T-helper 1 cell treated with Interleukin-12 subunit alpha and Interleukin-12 subunit beta and Interleukin-4 antibody, amounts not matched to agents 30 ng/mL and 1 ng/mL, for 36 hours (primary cell): ENCODE data around the gene CTRB2. TPM values are rescaled to one million over a fixed set of nuclear protein-coding genes. Genes with fewer than 3 reads are reported as not detected.

ENCODE experiments used
- intact Hi-C: fragments of 100-400 bp; cut with micrococcal nuclease; formaldehyde crosslinking; loops from one replicate; pipeline ENCODE4 v1.15.1; 2024
- total RNA-seq: library from RNA; stranded (reverse); gene quantifications from 2 replicates; pipeline ENCODE4 v1.2.3, GENCODE V29; 2022

The CTRB2 gene
- total RNA-seq, 1 donor from 2014 or later = not detected

DNA sequence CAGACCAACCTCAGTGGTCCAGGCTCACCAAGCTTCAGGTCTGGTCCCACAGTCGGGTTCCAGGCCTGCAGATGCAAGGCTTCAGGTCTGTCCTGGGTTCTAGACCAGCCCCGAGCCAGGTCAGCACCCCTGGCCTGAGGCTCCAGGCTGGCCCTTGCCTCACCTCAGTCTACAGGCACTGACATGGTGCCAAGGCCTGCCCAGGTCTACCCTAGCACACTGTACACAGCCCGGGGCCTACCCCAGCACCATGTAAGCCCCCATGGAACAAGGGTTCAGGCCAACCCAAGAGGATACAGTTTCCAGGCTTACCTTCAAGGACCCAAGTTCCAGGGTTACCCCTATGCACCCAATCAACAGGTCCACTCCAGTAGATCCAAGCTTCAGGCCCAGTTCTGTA is 31.9 kb downstream of the CTRB2 start:
- intact Hi-C loops = no loop called here

GRCh38 chr16:75172578-75172977 is 34.4 kb downstream of the CTRB2 start:
- intact Hi-C loops = no loop called here

DNA sequence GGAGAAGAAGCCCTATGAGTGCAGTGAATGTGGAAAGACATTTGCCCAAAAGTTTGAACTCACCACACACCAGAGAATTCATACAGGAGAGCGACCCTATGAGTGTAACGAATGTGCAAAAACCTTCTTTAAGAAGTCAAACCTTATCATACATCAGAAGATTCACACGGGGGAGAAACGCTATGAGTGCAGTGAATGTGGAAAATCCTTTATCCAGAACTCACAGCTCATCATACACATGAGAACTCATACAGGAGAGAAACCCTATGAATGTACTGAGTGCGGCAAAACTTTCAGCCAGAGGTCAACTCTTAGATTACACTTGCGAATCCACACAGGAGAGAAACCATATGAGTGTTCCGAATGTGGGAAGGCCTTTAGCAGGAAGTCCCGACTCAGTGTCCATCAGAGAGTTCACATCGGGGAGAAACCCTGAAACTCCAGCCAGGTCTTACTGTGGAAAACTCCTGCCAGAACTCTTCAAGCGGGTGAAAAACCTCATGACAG is 37.0 kb downstream of the CTRB2 start:
- intact Hi-C loops = no loop called here

DNA sequence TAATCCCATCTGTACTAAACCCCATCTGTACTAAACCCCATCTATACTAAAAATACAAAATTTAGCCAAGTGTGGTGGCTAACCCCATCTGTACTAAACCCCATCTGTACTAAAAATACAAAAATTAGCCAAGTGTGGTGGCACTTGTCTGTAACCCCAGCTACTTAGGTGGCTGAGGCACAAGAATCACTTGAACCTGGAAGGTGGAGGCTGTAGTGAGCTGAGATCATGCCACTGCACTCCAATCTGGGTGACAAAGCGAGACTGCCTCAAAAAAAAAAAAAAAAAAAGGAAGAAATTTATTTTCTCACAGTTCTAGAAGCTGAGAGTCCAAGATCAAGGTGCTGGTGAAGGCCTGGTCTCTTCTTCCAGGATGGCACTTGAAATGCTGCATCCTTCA is 46.6 kb downstream of the CTRB2 start:
- intact Hi-C loops = no loop called here

Other genes starting within 250 kb of the CTRB2 start
- 86.1 and 87.0 TPM in 2 replicates for gene WDR59, start 222.0 kb downstream of the CTRB2 start, total RNA-seq
- 48.0 and 49.0 TPM in 2 replicates for gene ZNRF1, start 208.1 kb downstream of the CTRB2 start, total RNA-seq
- 0.27 and 0.78 TPM in 2 replicates for gene LDHD, start 90.4 kb downstream of the CTRB2 start, total RNA-seq
- 11.8 and 13.2 TPM in 2 replicates for gene ZFP1, start 58.6 kb downstream of the CTRB2 start, total RNA-seq
- not detected in 2 replicates for gene CTRB1, start 11.8 kb upstream of the CTRB2 start, total RNA-seq
- gene BCAR1, start 44.5 kb upstream of the CTRB2 start, total RNA-seq = not detected in 2 replicates
- 31.0 and 31.8 TPM in 2 replicates for gene CFDP1, start 226.3 kb upstream of the CTRB2 start, total RNA-seq